Activated CD4-positive, alpha-beta T cell treated with anti-CD3 and anti-CD28 coated beads, Interleukin-2, amount 50 U/mL, for 48 hours (primary cell): ENCODE data around the gene KCNK13.
A peak's percentile ranks its signal among the peaks of the same experiment; 100 is the strongest.
"Not testable (repeated sequence)": the region's sequence is repeated elsewhere in the genome, so short reads cannot be mapped to it uniquely, and the experiment has no call there.

ENCODE experiments used
- DNase-seq, 2 experiments: peaks; one replicate each; pipeline ENCODE4 v3.0.0-alpha.2; 2020

The KCNK13 gene

GRCh38 chr14:90061685-90062126 lies at the start of gene KCNK13:
KCNK13 (plus strand) TSS chr14:90061994; CDS start chr14:90062206, 212 bp downstream.
- peak in 1 of 2 experiments; percentile 20 for DNase-seq

GRCh38 chr14:90017371-90017770 lies 44.4 kb upstream of the KCNK13 start:
- no peak for DNase-seq

- no peak for DNase-seq
These were observed 41.8 kb upstream of the KCNK13 start for GRCh38 chr14:90019824-90020523.

GRCh38 chr14:90023176-90023896 lies 38.5 kb upstream of the KCNK13 start:
- no peak for DNase-seq

GRCh38 chr14:90024910-90025309 lies 36.9 kb upstream of the KCNK13 start:
- no peak for DNase-seq

- DNase-seq = not testable (repeated sequence)
These were observed 35.2 kb upstream of the KCNK13 start for GRCh38 chr14:90026608-90027007.

- no peak for DNase-seq
These were observed 34.0 kb upstream of the KCNK13 start for GRCh38 chr14:90027842-90028241.

- no peak for DNase-seq
These were observed 27.6 kb upstream of the KCNK13 start for GRCh38 chr14:90034156-90034555.

GRCh38 chr14:90034835-90035525 lies 26.8 kb upstream of the KCNK13 start:
- no peak for DNase-seq

GRCh38 chr14:90039253-90040010 lies 22.4 kb upstream of the KCNK13 start:
- DNase-seq = no peak

GRCh38 chr14:90040411-90040810 lies 21.4 kb upstream of the KCNK13 start:
- DNase-seq = no peak

GRCh38 chr14:90042496-90043252 lies 19.1 kb upstream of the KCNK13 start:
- no peak for DNase-seq

- no peak for DNase-seq
These were observed 16.2 kb upstream of the KCNK13 start for GRCh38 chr14:90045616-90046015.

GRCh38 chr14:90049390-90049789 lies 12.4 kb upstream of the KCNK13 start:
- DNase-seq = no peak

- DNase-seq = no peak
These were observed 11.5 kb upstream of the KCNK13 start for GRCh38 chr14:90050271-90050670.

- DNase-seq = no peak
These were observed 8.8 kb upstream of the KCNK13 start for GRCh38 chr14:90053044-90053443.

- no peak for DNase-seq
These were observed 7.0 kb upstream of the KCNK13 start for GRCh38 chr14:90054803-90055202.

GRCh38 chr14:90056826-90057225 lies 5.0 kb upstream of the KCNK13 start:
- no peak for DNase-seq

- DNase-seq = no peak
These were observed 2.8 kb upstream of the KCNK13 start for GRCh38 chr14:90058876-90059458.

GRCh38 chr14:90060312-90060964 lies 1.4 kb upstream of the KCNK13 start:
- peak; percentile 64 to 66 for DNase-seq
